H1 (cell line): ENCODE measurements around the gene USPL1. TPM values are rescaled to one million over a fixed set of nuclear protein-coding genes. Genes with fewer than 3 reads are reported as not detected.

Experiments
- CTCF ChIA-PET: fragments of 300-600 bp; sonication (Branson Sonifier 250); formaldehyde crosslinking; loops from one replicate; lab custom pipeline; 2021; ENCODE audit not compliant: partially characterized antibody; lab: Charles Lee
- POLR2A ChIA-PET: fragments of 300-600 bp; sonication (Branson Sonifier 250); formaldehyde crosslinking; loops from one replicate; lab custom pipeline; 2021; ENCODE audit warnings: inconsistent platforms; ENCODE audit not compliant: partially characterized antibody; lab: Charles Lee
- DNase-seq, 2 experiments: peaks; one replicate each; pipeline versions ENCODE4 v3.0.0 to v3.0.0-alpha.2; 2010 to 2022; ENCODE audit warnings: low spot score in 2 of 2, low read depth in 1 of 2, mixed read lengths in 1 of 2
- FAIRE-seq: peaks from 2 replicates; lab custom pipeline; 2011; peaks lifted over from hg19 to GRCh38; lab: Jason Lieb, UNC
- H2AFZ ChIP-seq: 2 replicates; pipeline ENCODE4 v1.8.1; 2012; ENCODE audit warnings: low read length, inconsistent platforms
- H2AK5ac ChIP-seq: 2 replicates; pipeline ENCODE4 v1.6.1; 2013; ENCODE audit warnings: low read depth, low read length
- H2BK120ac ChIP-seq: replicated peaks from 2 replicates; pipeline ENCODE3; 2013; ENCODE audit warnings: low read depth, low read length, inconsistent platforms
- H2BK12ac ChIP-seq: 2 replicates; pipeline ENCODE4 v1.6.1; 2013; ENCODE audit warnings: low read depth, low read length
- H2BK15ac ChIP-seq: 2 replicates; pipeline ENCODE4 v1.6.1; 2013; ENCODE audit warnings: low read length
- H2BK20ac ChIP-seq: 2 replicates; pipeline ENCODE4 v1.6.1; 2013; ENCODE audit warnings: low read length
- H2BK5ac ChIP-seq: 2 replicates; pipeline ENCODE4 v1.6.1; 2013; ENCODE audit warnings: low read depth, low read length
- H3K14ac ChIP-seq: 2 replicates; pipeline ENCODE4 v1.6.1; 2013; ENCODE audit warnings: inconsistent platforms; ENCODE audit not compliant: insufficient read length
- H3K18ac ChIP-seq: 2 replicates; pipeline ENCODE4 v1.6.1; 2013; ENCODE audit warnings: low read length; ENCODE audit errors: extremely low read depth
- H3K23ac ChIP-seq: 2 replicates; pipeline ENCODE4 v1.6.1; 2013; ENCODE audit warnings: inconsistent platforms; ENCODE audit not compliant: insufficient read length
- H3K23me2 ChIP-seq: 2 replicates; pipeline ENCODE4 v1.6.1; 2013; ENCODE audit warnings: low read depth, low read length
- H3K27ac ChIP-seq: 2 replicates; pipeline ENCODE4 v1.6.1; 2011; ENCODE audit warnings: low read depth, low read length, inconsistent platforms
- H3K27me3 ChIP-seq, 4 experiments: replicated peaks in 1 of 4; 1 replicate in 1 of 4; 2 replicates in 3 of 4; pipeline versions ENCODE4 v1.6.1 to v1.8.1; 2011 to 2013; ENCODE audit warnings: low read length in 3 of 4, mild to moderate bottlenecking in 3 of 4, inconsistent platforms in 2 of 4, mixed read lengths in 2 of 4, moderate library complexity in 1 of 4; ENCODE audit not compliant: control insufficient read depth in 3 of 4, insufficient read depth in 3 of 4; ENCODE audit errors: extremely low read depth in 1 of 4
- H3K36me3 ChIP-seq, 4 experiments: 2 replicates each; pipeline versions ENCODE4 v1.6.1 to v1.8.1; 2011 to 2013; ENCODE audit warnings: mild to moderate bottlenecking in 4 of 4, low read length in 3 of 4, moderate library complexity in 2 of 4, control low read depth in 1 of 4, inconsistent platforms in 1 of 4; ENCODE audit not compliant: insufficient read depth in 4 of 4, control insufficient read depth in 2 of 4
- H3K4ac ChIP-seq: replicated peaks from 2 replicates; pipeline ENCODE3; 2013; ENCODE audit warnings: low read length, low read depth, mixed read lengths, inconsistent platforms; ENCODE audit not compliant: insufficient read length
- H3K4me1 ChIP-seq, 4 experiments: replicated peaks in 1 of 4; 1 replicate in 1 of 4; 2 replicates in 3 of 4; pipeline versions ENCODE4 v1.6.1 to v1.8.1; 2011 to 2013; ENCODE audit warnings: low read length in 3 of 4, inconsistent platforms in 2 of 4, mixed read lengths in 1 of 4; ENCODE audit not compliant: insufficient read depth in 4 of 4, control insufficient read depth in 3 of 4
- H3K4me2 ChIP-seq, 2 experiments: 2 replicates each; pipeline versions ENCODE4 v1.6.1 to v1.8.1; 2011 to 2013; ENCODE audit warnings: low read depth in 2 of 2, low read length in 2 of 2, control low read depth in 1 of 2, inconsistent platforms in 1 of 2, mild to moderate bottlenecking in 1 of 2; ENCODE audit not compliant: insufficient read depth in 1 of 2
- H3K4me3 ChIP-seq, 4 experiments: fragments of 200-600, 300-600 bp in 1 of 4; sonication (generic), shearing (Covaris generic), sonication (Bioruptor Twin) in 1 of 4; 2 replicates each; pipeline versions ENCODE4 v1.5.1 to v1.8.1; 2011 to 2016; ENCODE audit warnings: low read length in 4 of 4, low read depth in 3 of 4, control low read depth in 2 of 4, inconsistent platforms in 2 of 4, mild to moderate bottlenecking in 2 of 4, mixed read lengths in 1 of 4, moderate library complexity in 1 of 4; ENCODE audit not compliant: insufficient read depth in 2 of 4; ENCODE audit errors: extremely low read depth in 1 of 4
- H3K56ac ChIP-seq: replicated peaks from 2 replicates; pipeline ENCODE3; 2013; ENCODE audit warnings: low read depth, mild to moderate bottlenecking, mixed read lengths, low read length, inconsistent platforms; ENCODE audit not compliant: insufficient read length
- H3K79me1 ChIP-seq: 2 replicates; pipeline ENCODE4 v1.6.1; 2013; ENCODE audit warnings: low read depth, low read length, control low read depth
- H3K79me2 ChIP-seq, 2 experiments: 2 replicates each; pipeline versions ENCODE4 v1.6.1 to v1.8.1; 2012 to 2013; ENCODE audit warnings: low read length in 2 of 2, mild to moderate bottlenecking in 2 of 2, inconsistent platforms in 1 of 2; ENCODE audit not compliant: insufficient read depth in 2 of 2, control insufficient read depth in 1 of 2
- H3K9ac ChIP-seq, 4 experiments: replicated peaks in 1 of 4; 1 replicate in 1 of 4; 2 replicates in 3 of 4; pipeline versions ENCODE4 v1.6.1 to v1.8.1; 2011 to 2013; ENCODE audit warnings: low read depth in 3 of 4, low read length in 3 of 4, control low read depth in 2 of 4, mild to moderate bottlenecking in 2 of 4, moderate library complexity in 2 of 4, inconsistent platforms in 1 of 4; ENCODE audit errors: extremely low read depth in 1 of 4
- H3K9me3 ChIP-seq, 2 experiments: 2 replicates each; pipeline versions ENCODE4 v1.6.1 to v1.8.1; 2012 to 2013; ENCODE audit warnings: mild to moderate bottlenecking in 2 of 2, moderate library complexity in 2 of 2, control low read depth in 1 of 2, inconsistent platforms in 1 of 2, low read depth in 1 of 2, low read length in 1 of 2, mixed read lengths in 1 of 2; ENCODE audit not compliant: insufficient read depth in 2 of 2
- H4K20me1 ChIP-seq, 2 experiments: replicated peaks in 1 of 2; 2 replicates each; pipeline versions ENCODE3 to v1.8.1; 2011 to 2013; ENCODE audit warnings: inconsistent platforms in 2 of 2, low read length in 2 of 2, mild to moderate bottlenecking in 1 of 2; ENCODE audit not compliant: insufficient read depth in 2 of 2, control insufficient read depth in 1 of 2
- H4K5ac ChIP-seq: 2 replicates; pipeline ENCODE4 v1.6.1; 2013; ENCODE audit warnings: low read length, low read depth, mixed read lengths, inconsistent platforms; ENCODE audit not compliant: insufficient read length
- H4K8ac ChIP-seq: 2 replicates; pipeline ENCODE4 v1.8.0; 2013; ENCODE audit warnings: mild to moderate bottlenecking, moderate library complexity, low read length, inconsistent platforms; ENCODE audit not compliant: insufficient read depth; ENCODE audit errors: extremely low read depth
- H4K91ac ChIP-seq: replicated peaks from 2 replicates; pipeline ENCODE3; 2013; ENCODE audit warnings: low read length, mixed read lengths, inconsistent platforms; ENCODE audit not compliant: insufficient read length
- ZNF274 ChIP-seq: IDR thresholded peaks from 2 replicates; pipeline ENCODE4 v1.7.0; 2012; ENCODE audit warnings: low read length, borderline replicate concordance; ENCODE audit errors: extremely low read depth
- WGBS, 2 experiments: shearing (Covaris generic) in 1 of 2; methylation state at CpG; one replicate each; pipeline versions ENCODE4 v1.1.6 to v1.1.7; 2013 to 2015; ENCODE audit warnings: low lambda C conversion rate in 2 of 2, mixed read lengths in 2 of 2, inconsistent platforms in 1 of 2, low coverage in 1 of 2, missing lambda C conversion rate in 1 of 2; ENCODE audit not compliant: insufficient replicate concordance in 2 of 2, insufficient coverage in 1 of 2, insufficient read length in 1 of 2; ENCODE audit errors: extremely low coverage in 1 of 2, missing lambda C conversion rate in 1 of 2; 5-methylcytosine and 5-hydroxymethylcytosine counted together
- polyA plus RNA-seq, 7 experiments: library from polyadenylated mRNA; depleted of rRNA in 3 of 7; stranded (reverse) in 5 of 7; unstranded in 2 of 7; fragments of >200 nt in 5 of 7; fragments of 200-250 nt in 2 of 7; gene quantifications; 1 replicate in 5 of 7; 2 replicates in 1 of 7; 4 replicates in 1 of 7; pipeline versions ENCODE4 v1.2.1 to v1.2.3, GENCODE V29; 2011 to 2013; ENCODE audit warnings: missing spikeins in 2 of 7, mixed read lengths in 2 of 7
- total RNA-seq: library from RNA; stranded (reverse); fragmentation: NEBNext Ultra II Directional; extraction: Animal tissue kit (Norgen Biotek cat#: 25700); gene quantifications from 2 replicates; pipeline ENCODE4 v1.2.1, GENCODE V29; 2021

USPL1 gene
- total and polyA plus RNA-seq, 2 of the 8 experiments (the other 6 are each of a cell fraction or from before 2014, with no cell fraction given): 6.3 to 17.1 TPM

- H3K4ac ChIP-seq: no peak overlapping the region
- no peaks in the 10 kb centered on the region for H3K27me3 ChIP-seq
- no peak overlapping the region for H2BK120ac ChIP-seq
- no peak overlapping the region for H2AFZ ChIP-seq
- peaks cover 0 to 2% (median 0%) of the 10 kb centered on the region in 4 experiments; a peak in 1 of 7 replicates for H3K4me1 ChIP-seq
- TF ChIP-seq ZNF274: no peak
- no peaks in the 10 kb centered on the region for H3K79me1 ChIP-seq
- no peak overlapping the region for H3K14ac ChIP-seq
- H3K36me3 ChIP-seq: no peaks in the 10 kb centered on the region
- WGBS, 2 experiments: 88% methylated on average over 7 of the region's 7 CpGs; no CpG with 5 or more reads in 1 of the 2 experiments
- H3K9ac ChIP-seq: no peak overlapping the region
- H3K4me3 ChIP-seq: no peak overlapping the region
- no peak overlapping the region for H4K8ac ChIP-seq
- H2BK12ac ChIP-seq: no peak overlapping the region
- DNase-seq (no peak), FAIRE-seq (no peak)
- H3K23me2 ChIP-seq: no peaks in the 10 kb centered on the region
- H2BK5ac ChIP-seq: no peak overlapping the region
- no peaks in the 10 kb centered on the region for H4K20me1 ChIP-seq
- H3K23ac ChIP-seq: no peak overlapping the region
- no peak overlapping the region for H4K91ac ChIP-seq
- no peak overlapping the region for H4K5ac ChIP-seq
- H3K27ac ChIP-seq: no peak overlapping the region
- no peak overlapping the region for H3K56ac ChIP-seq
- no peak overlapping the region for H3K4me2 ChIP-seq
- no peak overlapping the region for H2AK5ac ChIP-seq
- H2BK20ac ChIP-seq: no peak overlapping the region
- ChIA-PET CTCF (no interaction called here), POLR2A (no interaction called here)
- no peaks in the 10 kb centered on the region for H3K9me3 ChIP-seq
- H3K18ac ChIP-seq: no peak overlapping the region
- no peaks in the 10 kb centered on the region for H3K79me2 ChIP-seq
- H2BK15ac ChIP-seq: no peak overlapping the region; the same call in 1 of the 2 replicates
These were observed 41.2 kb upstream of the USPL1 start for GRCh38 chr13:30576528-30576927.
